PC-9 (cell line): ENCODE data around the gene SLC36A2.

Experiments used
- CTCF ChIP-seq: fragments of 200-600 bp; sonication (generic); conservative IDR thresholded peaks from 2 replicates; pipeline ENCODE4 v1.6.1; 2017; ENCODE audit warnings: mixed run types, antibody characterized with exemption, mild to moderate bottlenecking, moderate library complexity
- EZH2 ChIP-seq: fragments of 200-600 bp; sonication (generic); IDR thresholded peaks from 2 replicates; pipeline ENCODE4 v1.8.0; 2017; ENCODE audit warnings: antibody characterized with exemption, low read depth

DNA sequence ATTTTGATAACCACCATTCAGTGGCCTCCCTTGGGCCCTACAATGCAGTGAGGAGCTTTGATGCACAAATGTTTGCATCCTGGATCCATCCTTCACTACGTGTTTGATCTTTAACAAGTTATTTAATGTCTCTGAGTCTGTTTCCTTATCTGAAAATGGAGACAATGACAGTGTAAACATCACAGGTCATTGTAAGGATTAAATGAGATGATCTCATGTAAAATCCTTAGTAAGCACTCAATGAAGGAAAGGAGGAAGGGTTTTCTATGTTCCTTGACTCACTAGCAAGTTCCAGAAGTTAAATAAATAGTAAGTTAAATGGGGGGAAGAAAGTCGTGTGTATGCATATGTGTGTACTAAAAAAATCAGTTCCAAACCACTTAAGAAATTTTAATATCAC, 34.0 kb downstream of the SLC36A2 start:
- no peak for TF ChIP-seq CTCF
- no peak for TF ChIP-seq EZH2
